HG02571 (cell line): ENCODE results near the gene RMND1.
"Not testable (repeated sequence)": the region's sequence is repeated elsewhere in the genome, so short reads cannot be mapped to it uniquely, and the experiment has no call there.

Source experiments
- ATAC-seq: cut with Tn5 transposase; IDR thresholded peaks from one replicate; pipeline ENCODE4 v1.9.1; 2021; ENCODE audit warnings: mild to moderate bottlenecking, moderate library complexity; ENCODE audit not compliant: unreplicated experiment

RMND1 gene

DNA sequence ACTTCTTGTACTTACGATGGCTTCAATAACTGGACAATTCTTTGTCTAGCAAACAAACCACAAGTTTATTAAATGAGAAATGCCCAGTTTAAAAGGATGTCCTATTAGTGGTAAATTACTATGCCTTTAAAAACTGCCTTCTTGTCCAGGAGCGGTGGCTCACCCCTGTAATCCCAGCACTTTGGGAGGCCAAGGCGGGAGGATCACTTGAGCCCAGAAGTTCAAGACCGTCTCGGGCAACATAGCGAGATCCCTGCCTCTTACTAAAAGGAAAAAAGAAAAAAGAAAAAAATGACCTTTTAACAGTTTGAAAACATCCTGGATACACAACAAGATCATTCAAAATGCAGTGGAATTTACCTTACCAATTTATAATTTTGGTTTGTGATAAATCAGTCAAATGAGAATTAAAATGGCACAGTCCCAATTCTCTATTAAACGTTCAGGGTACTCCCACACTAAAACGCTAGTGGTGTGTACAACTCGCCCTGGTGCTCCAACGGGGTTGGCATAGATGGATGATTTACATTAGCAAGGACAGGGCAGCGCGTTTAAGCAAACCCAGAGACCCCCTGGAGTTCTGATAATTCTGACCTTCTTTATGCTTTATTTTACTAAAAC is 62.8 kb downstream of the RMND1 start:
- no peak for ATAC-seq

- ATAC-seq, result no peak
Measured at GRCh38 chr6:151388236-151388635, 63.7 kb downstream of the RMND1 start.

- no peak for ATAC-seq
Measured at GRCh38 chr6:151387175-151387970, 64.6 kb downstream of the RMND1 start.

DNA sequence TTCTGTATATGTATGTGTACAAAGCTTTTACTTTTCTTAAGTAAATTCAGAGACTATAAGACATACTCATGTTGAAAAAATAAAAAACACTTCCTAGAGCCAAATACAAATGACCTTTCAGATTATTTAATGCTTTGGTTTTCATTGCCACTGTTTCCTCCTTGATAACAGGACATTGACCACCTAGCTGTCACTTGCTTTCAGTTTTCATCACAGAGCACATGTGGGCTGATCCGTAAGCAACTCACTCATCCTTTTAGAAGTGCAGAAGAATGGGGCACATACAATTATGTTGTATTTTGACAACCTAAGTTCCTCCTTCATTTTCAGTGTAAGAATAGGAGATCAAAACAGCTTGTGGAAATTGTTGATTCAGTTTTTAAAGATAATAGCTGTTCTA is 66.7 kb downstream of the RMND1 start:
- ATAC-seq, result no peak

GRCh38 chr6:151384151-151384550 is 67.8 kb downstream of the RMND1 start:
- ATAC-seq, result no peak

- not testable (repeated sequence) for ATAC-seq
Measured at GRCh38 chr6:151382631-151383030, 69.3 kb downstream of the RMND1 start.

GRCh38 chr6:151381722-151382121 is 70.2 kb downstream of the RMND1 start:
- ATAC-seq, result no peak

DNA sequence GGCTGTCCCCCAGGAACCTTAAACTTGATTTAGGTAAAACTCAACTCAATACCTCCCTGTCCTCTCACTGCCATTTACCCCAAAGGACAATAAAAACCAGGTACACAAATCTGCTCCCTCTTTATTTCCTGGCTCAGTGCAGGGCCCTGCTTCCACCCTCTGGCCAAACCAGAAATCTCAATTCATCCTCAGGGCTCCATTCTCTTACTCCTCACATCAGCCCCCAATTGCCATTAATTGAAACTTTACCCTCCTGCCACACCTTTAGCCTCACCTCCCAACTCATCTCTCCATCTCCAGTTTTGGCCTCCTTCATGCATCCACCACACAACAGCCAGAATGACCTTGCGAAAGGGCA is 71.1 kb downstream of the RMND1 start:
- ATAC-seq, result no peak

DNA sequence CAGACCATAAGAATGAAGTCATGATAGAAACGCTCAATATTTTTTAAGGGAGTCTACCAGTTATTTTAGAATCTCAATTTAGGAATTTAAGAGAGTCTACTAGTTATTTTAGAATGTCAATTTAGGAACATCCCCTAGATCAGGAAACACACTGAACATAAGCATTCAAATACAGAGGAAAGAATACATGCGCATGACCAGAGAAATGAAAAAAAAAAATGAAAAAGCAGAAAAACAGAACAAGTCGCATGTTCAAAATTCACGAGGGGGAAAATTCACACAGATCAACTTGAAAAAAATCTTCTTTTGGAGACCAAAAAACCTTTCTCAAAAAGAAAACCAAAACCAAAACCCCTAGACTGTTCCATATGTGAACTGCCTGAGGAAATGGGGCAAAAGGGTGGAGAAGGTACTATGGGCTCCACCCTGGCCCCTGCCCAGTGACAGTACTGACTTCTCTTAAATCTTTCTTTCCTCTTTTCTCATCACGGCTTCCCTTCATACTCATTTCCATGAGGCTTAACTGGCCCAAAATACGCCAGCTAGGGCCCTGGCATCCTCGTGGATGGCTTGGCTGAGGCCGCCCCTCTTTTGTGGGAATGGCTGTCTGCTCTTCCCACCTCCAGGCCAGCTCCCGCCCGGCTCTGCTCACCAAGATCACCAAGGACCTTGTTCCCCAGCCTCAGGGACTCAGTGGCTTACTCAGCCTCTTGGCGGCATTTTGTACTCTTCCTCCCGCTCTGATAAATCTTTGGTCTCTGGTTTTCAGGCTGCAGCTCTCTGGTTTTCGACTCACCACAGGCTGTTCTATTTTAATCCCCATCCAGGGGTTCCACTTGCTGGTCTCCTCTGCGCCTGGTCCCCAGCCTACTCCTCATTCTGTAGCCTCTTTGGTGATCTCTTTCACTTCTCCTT is 71.7 kb downstream of the RMND1 start:
- ATAC-seq, result peak; percentile 60

GRCh38 chr6:151377095-151377494 is 74.8 kb downstream of the RMND1 start:
- ATAC-seq, result no peak

GRCh38 chr6:151376440-151376839 is 75.5 kb downstream of the RMND1 start:
- no peak for ATAC-seq

- no peak for ATAC-seq
Measured at GRCh38 chr6:151375833-151376232, 76.1 kb downstream of the RMND1 start.

GRCh38 chr6:151374036-151374683 is 77.8 kb downstream of the RMND1 start:
- ATAC-seq, result no peak

GRCh38 chr6:151372164-151372563 is 79.8 kb downstream of the RMND1 start:
- no peak for ATAC-seq

DNA sequence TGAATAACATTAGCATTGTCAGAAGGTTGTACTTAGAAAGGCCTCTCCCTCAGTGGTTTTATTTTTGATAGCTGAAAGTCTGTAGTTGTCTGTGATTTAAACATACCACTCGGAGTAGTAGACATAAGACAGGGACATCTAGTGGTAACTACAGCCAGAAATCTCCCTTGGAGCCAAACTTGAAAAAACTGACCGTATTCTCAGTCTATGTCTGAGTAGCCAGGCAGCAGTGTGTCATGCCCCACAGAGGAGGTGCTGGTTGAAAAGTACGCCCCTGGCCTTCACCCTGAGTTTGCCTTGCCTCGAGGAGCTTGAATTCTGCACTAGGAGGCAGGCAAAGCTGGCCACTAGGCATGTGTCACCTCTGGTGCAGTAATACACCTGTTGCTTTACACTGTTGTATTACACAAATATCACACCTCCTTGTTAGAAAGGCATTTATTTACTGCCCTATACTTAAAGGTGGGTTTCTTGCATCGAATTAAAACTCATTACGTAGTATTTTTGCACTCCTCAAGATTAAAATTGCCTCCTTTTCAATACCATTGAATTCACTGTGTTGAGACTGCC is 81.3 kb downstream of the RMND1 start:
- ATAC-seq, result no peak

- no peak for ATAC-seq
Measured at GRCh38 chr6:151365233-151365632, 86.7 kb downstream of the RMND1 start.

GRCh38 chr6:151359486-151359885 is 92.4 kb downstream of the RMND1 start:
- no peak for ATAC-seq

- no peak for ATAC-seq
Measured at GRCh38 chr6:151358475-151358874, 93.5 kb downstream of the RMND1 start.

- ATAC-seq, result no peak
Measured at GRCh38 chr6:151357758-151358436, 94.0 kb downstream of the RMND1 start.

GRCh38 chr6:151356983-151357382 is 94.9 kb downstream of the RMND1 start:
- ATAC-seq, result not testable (repeated sequence)
